Activated CD8-positive, alpha-beta memory T cell treated with anti-CD3 and anti-CD28 coated beads for 48 hours (primary cell): Measurements from ENCODE around the gene DPYSL4.

Experiments
- DNase-seq, 3 experiments: peaks; one replicate each; pipeline ENCODE4 v3.0.0-alpha.2; 2020; ENCODE audit warnings: low read depth in 2 of 3, low spot score in 2 of 3

Gene DPYSL4

GRCh38 chr10:132163278-132163765 lies 23.4 kb upstream of the DPYSL4 start:
- peak in 1 of 3 experiments; percentile 58 for DNase-seq

- DNase-seq = no peak
These were observed 22.8 kb upstream of the DPYSL4 start for GRCh38 chr10:132163826-132164515.

- DNase-seq = no peak
These were observed 21.9 kb upstream of the DPYSL4 start for GRCh38 chr10:132164761-132165278.

- DNase-seq = no peak
These were observed 21.2 kb upstream of the DPYSL4 start for GRCh38 chr10:132165416-132165980.

- no peak for DNase-seq
These were observed 20.4 kb upstream of the DPYSL4 start for GRCh38 chr10:132166216-132166950.

- no peak for DNase-seq
These were observed 19.6 kb upstream of the DPYSL4 start for GRCh38 chr10:132167041-132167674.

GRCh38 chr10:132167976-132168375 lies 18.8 kb upstream of the DPYSL4 start:
- DNase-seq = no peak

GRCh38 chr10:132168571-132169030 lies 18.1 kb upstream of the DPYSL4 start:
- no peak for DNase-seq

GRCh38 chr10:132169031-132169765 lies 17.6 kb upstream of the DPYSL4 start:
- DNase-seq = no peak

GRCh38 chr10:132169766-132170560 lies 16.8 kb upstream of the DPYSL4 start:
- DNase-seq = no peak

- no peak for DNase-seq
These were observed 16.0 kb upstream of the DPYSL4 start for GRCh38 chr10:132170561-132171361.

- no peak for DNase-seq
These were observed 14.4 kb upstream of the DPYSL4 start for GRCh38 chr10:132172091-132173066.

GRCh38 chr10:132173185-132173584 lies 13.6 kb upstream of the DPYSL4 start:
- no peak for DNase-seq

GRCh38 chr10:132174237-132174636 lies 12.5 kb upstream of the DPYSL4 start:
- no peak for DNase-seq

- no peak for DNase-seq
These were observed 11.3 kb upstream of the DPYSL4 start for GRCh38 chr10:132175408-132175807.

- no peak for DNase-seq
These were observed 10.7 kb upstream of the DPYSL4 start for GRCh38 chr10:132175907-132176581.
